Mammary epithelial cell (primary cell): ENCODE results near the gene C1orf35.

Source experiments
- EZH2 ChIP-seq: IDR thresholded peaks from 2 replicates; pipeline ENCODE4 v1.6.1; 2012; ENCODE audit warnings: low read length, inconsistent platforms, borderline replicate concordance
- TF ChIP-seq, protein P1 (sequence below), 2 donors: IDR thresholded peaks in 1 of 2; conservative IDR thresholded peaks in 1 of 2; 2 replicates each; pipeline ENCODE4 v1.5.1; 2011 to 2012; ENCODE audit warnings: inconsistent platforms in 2 of 2, low read length in 2 of 2, mild to moderate bottlenecking in 2 of 2, control low read depth in 1 of 2, low read depth in 1 of 2; ENCODE audit not compliant: insufficient read depth in 1 of 2; ENCODE audit errors: extremely low read depth in 1 of 2

DNA sequence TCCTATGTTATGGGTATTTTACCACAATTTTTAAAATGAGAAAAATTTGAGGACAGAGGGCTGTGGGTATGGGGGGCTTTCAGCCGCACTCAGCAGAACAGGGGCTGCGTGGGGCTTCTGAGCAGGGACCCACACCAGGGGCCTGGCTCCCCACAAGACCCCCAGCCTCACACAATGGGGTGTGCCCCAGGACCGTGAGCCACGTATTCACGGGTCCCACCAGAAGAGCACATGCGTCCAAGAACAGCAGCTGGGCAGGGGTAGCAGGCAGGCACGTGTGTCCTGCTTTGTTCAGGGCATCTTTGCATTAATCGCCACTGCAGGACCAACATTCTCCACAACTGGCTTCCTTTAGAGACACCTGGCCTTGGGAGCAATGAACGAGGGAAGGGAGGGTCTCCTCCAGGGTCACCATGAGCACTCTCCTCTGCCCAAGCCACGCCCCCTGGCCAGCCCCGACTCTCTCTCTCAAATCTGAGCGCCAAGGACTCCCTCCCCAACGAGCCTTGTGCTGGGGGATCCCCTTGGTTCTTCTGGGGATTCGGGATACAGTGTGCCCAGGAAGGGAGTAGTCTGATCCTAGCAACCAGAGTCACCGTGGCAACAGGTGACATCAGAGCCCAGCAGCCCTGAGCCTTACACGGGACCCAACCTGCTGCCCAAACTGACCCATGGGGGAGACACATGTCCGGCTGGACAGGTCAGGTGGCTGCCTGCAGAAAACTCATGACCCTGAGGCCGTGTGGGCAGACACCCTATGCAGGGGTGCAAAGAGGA, 28.0 kb downstream of the C1orf35 start:
- TF ChIP-seq, protein P1, sequence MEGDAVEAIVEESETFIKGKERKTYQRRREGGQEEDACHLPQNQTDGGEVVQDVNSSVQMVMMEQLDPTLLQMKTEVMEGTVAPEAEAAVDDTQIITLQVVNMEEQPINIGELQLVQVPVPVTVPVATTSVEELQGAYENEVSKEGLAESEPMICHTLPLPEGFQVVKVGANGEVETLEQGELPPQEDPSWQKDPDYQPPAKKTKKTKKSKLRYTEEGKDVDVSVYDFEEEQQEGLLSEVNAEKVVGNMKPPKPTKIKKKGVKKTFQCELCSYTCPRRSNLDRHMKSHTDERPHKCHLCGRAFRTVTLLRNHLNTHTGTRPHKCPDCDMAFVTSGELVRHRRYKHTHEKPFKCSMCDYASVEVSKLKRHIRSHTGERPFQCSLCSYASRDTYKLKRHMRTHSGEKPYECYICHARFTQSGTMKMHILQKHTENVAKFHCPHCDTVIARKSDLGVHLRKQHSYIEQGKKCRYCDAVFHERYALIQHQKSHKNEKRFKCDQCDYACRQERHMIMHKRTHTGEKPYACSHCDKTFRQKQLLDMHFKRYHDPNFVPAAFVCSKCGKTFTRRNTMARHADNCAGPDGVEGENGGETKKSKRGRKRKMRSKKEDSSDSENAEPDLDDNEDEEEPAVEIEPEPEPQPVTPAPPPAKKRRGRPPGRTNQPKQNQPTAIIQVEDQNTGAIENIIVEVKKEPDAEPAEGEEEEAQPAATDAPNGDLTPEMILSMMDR (conservative IDR thresholded peaks at IDR 0.05 in 1 of 2, IDR thresholded peaks at IDR 0.05 in 1 of 2; ENCODE audit: extremely low read depth in 1 of 2, insufficient read depth in 1 of 2, low read depth in 1 of 2, low read length in 2 of 2) = no peak
- TF ChIP-seq EZH2 = no peak
